Skeletal muscle tissue (tissue), 4 donors: ENCODE results near the gene WSCD2. TPM values are rescaled to one million over a fixed set of nuclear protein-coding genes. Genes with fewer than 3 reads are reported as not detected.

Experiments used
- H3K27ac ChIP-seq: one replicate; pipeline ENCODE4 v1.7.0; 2013; ENCODE audit warnings: mild to moderate bottlenecking, low read depth, low read length, inconsistent platforms
- H3K27me3 ChIP-seq, 3 donors: one replicate each; pipeline ENCODE4 v1.7.0; 2013; ENCODE audit warnings: low read length in 3 of 3; ENCODE audit not compliant: control insufficient read depth in 3 of 3, insufficient read depth in 3 of 3
- H3K36me3 ChIP-seq, 3 donors: one replicate each; pipeline ENCODE4 v1.7.0; 2013; ENCODE audit warnings: low read length in 3 of 3; ENCODE audit not compliant: control insufficient read depth in 3 of 3, insufficient read depth in 3 of 3
- H3K4me1 ChIP-seq, 3 donors: one replicate each; pipeline ENCODE4 v1.7.0; 2013; ENCODE audit warnings: low read length in 3 of 3, mild to moderate bottlenecking in 3 of 3; ENCODE audit not compliant: control insufficient read depth in 3 of 3, insufficient read depth in 3 of 3
- H3K4me3 ChIP-seq, 3 donors: one replicate each; pipeline ENCODE4 v1.7.0; 2013; ENCODE audit warnings: low read length in 3 of 3
- H3K9ac ChIP-seq, 3 donors: one replicate each; pipeline ENCODE4 v1.7.0; 2013; ENCODE audit warnings: low read length in 3 of 3, mild to moderate bottlenecking in 3 of 3, moderate library complexity in 2 of 3, low read depth in 1 of 3
- H3K9me3 ChIP-seq, 3 donors: one replicate each; pipeline ENCODE4 v1.7.0; 2013; ENCODE audit warnings: low read length in 3 of 3; ENCODE audit not compliant: control insufficient read depth in 3 of 3
- total RNA-seq: library from RNA; depleted of rRNA; stranded (reverse); fragments of >200 nt; gene quantifications from one replicate; pipeline ENCODE4 v1.2.3, GENCODE V29; 2014
- donor health status: Osteomylitis.

WSCD2 gene
- total RNA-seq, 1 donor from 2014 or later = 5.7 TPM

DNA sequence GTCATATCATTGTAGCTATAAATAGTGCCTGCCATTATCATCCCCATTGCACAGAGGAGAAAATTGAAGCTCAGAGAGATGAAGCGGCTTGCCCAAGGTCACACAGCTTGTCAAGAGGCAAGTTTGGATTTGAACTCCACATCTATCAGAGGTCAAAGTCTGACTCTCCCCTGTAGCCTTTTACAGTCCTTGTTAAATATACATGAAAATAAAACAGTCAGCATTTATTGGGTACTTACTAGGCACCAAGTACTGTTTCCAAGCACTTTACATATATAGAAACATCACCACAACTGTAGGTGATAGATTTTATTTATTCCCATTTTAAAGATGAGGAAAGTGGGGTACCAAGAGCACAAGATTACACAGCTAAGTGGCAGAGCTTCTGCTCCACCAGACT is 67.2 kb downstream of the WSCD2 start:
- H3K27me3 ChIP-seq = peaks cover 2 to 5% (median 2%) of the 10 kb centered on the region in 3 donors
- H3K36me3 ChIP-seq = no peaks in the 10 kb centered on the region
- no peak overlapping the region for H3K4me3 ChIP-seq
- H3K27ac ChIP-seq = no peak overlapping the region
- no peak overlapping the region for H3K9ac ChIP-seq
- H3K9me3 ChIP-seq = no peaks in the 10 kb centered on the region
- H3K4me1 ChIP-seq = peaks cover 0 to under 1% (median 0%) of the 10 kb centered on the region in 3 donors

DNA sequence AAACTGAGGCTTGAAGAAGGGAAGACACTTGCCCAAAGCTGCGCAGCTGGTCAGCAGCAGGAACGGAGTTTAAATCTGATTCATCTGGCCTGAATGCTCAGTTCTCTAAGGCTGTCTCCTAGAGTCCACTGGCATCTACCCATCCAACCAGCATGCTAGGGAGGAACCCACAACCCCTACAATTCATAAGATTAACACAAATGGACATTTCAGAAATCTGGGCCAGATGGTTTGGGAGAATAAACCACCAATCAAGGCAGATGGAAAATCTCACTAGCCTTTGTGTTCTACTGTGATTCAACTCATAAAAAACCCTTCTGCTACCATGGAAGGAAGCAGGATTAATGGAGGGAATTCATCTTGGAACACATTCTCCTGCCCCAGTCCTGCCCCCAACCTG is 67.8 kb downstream of the WSCD2 start:
- Histone ChIP-seq H3K4me3 (no peak overlapping the region), H3K27ac (no peak overlapping the region), H3K27me3 (peaks cover 0 to 6% (median 2%) of the 10 kb centered on the region in 3 donors), H3K9me3 (no peaks in the 10 kb centered on the region), H3K36me3 (no peaks in the 10 kb centered on the region), H3K9ac (no peak overlapping the region), H3K4me1 (no peaks in the 10 kb centered on the region)

DNA sequence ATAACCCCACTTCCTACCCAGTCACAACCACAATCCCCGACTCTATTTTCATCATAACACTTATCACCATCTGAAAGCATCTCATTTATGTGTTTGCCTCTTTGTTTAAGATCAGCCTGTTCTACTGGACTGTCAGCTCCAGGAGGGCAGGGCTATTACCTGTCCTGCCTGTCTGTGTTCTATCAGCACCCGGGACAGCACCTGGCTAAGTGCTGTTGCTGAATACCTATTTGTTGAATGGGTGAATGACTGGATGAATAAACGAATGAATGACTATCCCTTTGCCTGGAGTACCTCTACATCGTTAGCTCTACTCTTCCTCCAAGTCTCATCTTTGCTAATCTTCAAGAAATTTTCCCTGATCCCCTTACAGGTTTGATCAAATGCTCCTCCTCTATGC is 69.0 kb downstream of the WSCD2 start:
- H3K36me3 ChIP-seq = no peaks in the 10 kb centered on the region
- peaks cover 0 to 10% (median 2%) of the 10 kb centered on the region in 3 donors for H3K27me3 ChIP-seq
- no peaks in the 10 kb centered on the region for H3K9me3 ChIP-seq
- H3K4me3 ChIP-seq = no peak overlapping the region
- no peak overlapping the region for H3K9ac ChIP-seq
- no peak overlapping the region for H3K27ac ChIP-seq
- no peaks in the 10 kb centered on the region for H3K4me1 ChIP-seq

DNA sequence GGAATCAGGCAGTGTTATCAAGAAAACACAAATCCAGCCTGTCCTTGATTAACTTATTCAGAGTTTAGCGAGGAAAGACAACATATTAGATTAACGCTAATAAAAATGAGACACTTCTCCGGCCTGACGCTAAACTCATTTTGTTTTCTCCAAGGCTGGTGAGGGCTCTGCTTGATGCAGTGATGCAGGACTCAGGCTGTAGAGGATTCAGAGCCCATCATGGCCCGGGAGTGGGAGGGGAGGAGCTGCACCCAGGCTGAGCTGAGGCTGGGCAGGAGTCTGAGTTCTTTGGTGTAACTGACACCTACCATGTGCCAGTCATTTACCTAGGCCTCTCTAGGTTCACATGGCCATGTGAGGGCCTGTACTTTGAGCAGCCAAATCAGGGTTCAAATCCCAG is 70.0 kb downstream of the WSCD2 start:
- Histone ChIP-seq H3K4me1 (no peaks in the 10 kb centered on the region), H3K27me3 (peaks cover 0 to 10% (median 2%) of the 10 kb centered on the region in 3 donors), H3K36me3 (no peaks in the 10 kb centered on the region), H3K4me3 (no peak overlapping the region), H3K9me3 (peaks cover 0 to 4% (median 2%) of the 10 kb centered on the region in 3 donors), H3K9ac (no peak overlapping the region), H3K27ac (no peak overlapping the region)

DNA sequence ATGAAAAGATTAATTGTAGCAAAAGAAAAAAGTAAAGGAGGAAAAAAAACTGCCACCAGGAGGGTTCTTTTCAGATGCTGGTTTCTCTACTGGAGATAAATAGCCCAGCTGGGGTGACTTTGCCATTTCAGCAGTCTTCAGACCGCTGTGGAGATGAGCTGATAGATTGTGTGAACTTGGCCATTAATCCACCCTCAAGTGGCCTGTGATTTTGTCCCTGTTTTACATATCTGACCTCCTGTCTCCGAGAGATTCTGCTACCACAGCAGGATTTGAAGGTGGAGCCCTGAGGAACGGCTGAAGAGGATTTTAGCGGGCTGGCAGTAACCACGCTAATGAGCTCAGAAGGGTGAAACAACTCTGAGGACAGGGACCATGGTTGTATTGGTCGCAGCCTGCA is 72.7 kb downstream of the WSCD2 start:
- Histone ChIP-seq H3K27ac (no peak overlapping the region), H3K27me3 (peaks cover 0 to 7% (median 0%) of the 10 kb centered on the region in 3 donors), H3K9ac (no peak overlapping the region), H3K4me3 (no peak overlapping the region), H3K4me1 (no peaks in the 10 kb centered on the region), H3K36me3 (no peaks in the 10 kb centered on the region), H3K9me3 (peaks cover 0 to 4% (median 2%) of the 10 kb centered on the region in 3 donors)

DNA sequence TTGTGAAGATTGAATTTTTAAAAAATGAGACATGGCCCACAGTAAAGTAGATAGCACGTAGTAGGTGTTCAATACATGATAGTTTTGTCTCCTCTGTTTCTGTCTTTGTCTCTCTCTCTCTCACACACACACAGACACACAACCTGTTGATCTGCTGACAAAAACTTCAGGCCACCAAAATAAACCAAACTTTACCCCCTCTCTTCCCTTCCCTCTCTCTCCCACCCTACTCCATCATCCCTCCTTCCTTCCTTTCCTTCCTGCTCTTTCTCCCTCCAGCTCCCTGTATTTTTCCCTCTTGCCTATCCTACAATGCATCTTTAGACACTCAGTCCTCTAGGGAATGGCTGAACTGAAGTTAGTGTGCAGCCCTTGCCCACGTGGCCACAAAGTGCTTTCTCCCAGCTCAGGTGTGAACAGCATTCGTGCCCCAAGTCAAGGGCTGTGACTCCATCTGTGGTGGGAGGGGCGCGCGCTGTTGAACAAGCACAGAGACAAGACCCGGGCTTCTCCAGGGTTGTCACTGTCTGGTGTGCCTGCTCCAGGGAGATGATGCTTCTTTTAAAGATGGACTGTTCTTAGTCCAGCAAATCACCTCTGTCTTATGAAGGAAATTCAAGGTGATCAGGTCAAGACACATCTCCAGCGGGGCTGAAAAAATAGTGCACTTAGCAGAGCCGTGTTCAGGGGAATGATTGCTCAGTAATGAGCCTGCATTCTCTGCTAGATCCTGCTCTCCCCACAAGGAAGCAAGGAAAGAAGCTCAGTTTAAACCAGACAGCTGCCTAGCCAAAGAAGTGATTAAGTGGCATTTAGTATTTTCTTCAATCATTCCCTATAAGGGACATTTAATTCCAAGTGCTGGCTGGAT is 75.3 kb downstream of the WSCD2 start:
- Histone ChIP-seq H3K4me1 (no peaks in the 10 kb centered on the region), H3K27me3 (peaks cover 0 to 7% (median 0%) of the 10 kb centered on the region in 3 donors), H3K27ac (no peak overlapping the region), H3K9ac (no peak overlapping the region), H3K9me3 (peaks cover 0 to 4% (median 2%) of the 10 kb centered on the region in 3 donors), H3K4me3 (no peak overlapping the region), H3K36me3 (no peaks in the 10 kb centered on the region)

DNA sequence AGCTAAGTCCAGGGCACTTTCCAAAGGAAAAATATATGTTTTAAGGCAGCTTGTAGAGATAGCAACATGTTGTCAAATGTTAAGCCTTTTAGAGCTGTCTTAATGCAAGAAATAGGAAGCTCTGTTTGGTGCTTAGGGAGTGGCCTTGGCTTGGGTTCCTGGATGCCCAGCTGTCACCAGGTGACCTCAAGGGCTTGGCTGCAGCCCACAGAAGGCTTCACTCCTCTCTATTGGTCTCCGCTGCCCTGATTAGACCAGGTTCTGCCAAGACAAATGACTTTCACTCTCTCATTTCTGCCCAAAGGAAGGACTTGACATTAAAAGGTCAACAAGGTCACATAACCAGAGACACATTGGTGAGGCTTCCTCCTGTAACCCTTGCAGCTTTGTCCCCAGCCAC is 76.8 kb downstream of the WSCD2 start:
- Histone ChIP-seq H3K27me3 (peaks cover 0 to 14% (median 0%) of the 10 kb centered on the region in 3 donors), H3K36me3 (no peaks in the 10 kb centered on the region), H3K4me3 (no peak overlapping the region), H3K9me3 (peaks cover 0 to 4% (median 2%) of the 10 kb centered on the region in 3 donors), H3K9ac (no peak overlapping the region), H3K4me1 (no peaks in the 10 kb centered on the region), H3K27ac (no peak overlapping the region)

DNA sequence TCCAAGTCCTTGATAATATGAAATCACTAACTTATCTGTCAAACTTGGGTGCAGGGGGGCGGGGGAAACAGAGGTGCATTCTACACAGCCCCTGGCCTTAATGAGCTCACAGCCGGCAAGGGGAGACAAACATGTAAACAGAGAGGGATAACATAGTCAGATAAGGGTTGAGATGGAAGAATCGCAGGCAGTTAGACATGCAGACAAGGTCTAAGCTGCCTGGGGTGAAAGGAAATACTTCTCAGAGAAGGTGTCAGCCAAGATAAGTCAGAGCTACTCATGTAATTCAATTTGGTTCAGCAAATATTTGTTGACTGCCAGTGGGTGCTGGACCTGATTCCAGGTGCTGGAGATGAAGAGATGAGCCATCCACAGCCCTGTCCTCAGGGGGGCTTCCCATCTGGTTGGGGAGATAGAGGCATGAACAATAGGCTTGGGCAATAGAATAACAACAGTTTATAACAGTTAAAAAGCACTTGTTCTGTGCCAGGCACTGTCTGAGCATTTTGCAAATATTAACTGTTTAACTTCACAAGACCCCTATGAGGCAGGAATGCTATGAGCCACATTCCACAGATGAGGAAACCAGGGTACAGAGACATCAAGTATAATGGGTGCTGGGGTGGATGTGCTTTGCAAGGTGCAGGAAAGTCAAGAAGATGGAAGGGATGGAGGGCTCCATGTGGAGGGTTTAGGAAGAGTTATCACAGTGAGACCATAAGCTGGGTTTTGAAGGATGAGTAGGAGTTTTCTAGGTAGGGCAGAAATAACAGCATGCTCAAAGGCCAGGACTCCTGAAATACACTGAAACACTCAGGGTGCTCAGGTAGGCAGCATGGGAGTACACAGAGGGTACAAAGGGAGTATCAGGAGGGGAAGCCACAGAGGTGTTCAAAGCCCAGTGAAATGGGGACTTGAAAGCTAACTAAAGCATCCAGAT is 79.0 kb downstream of the WSCD2 start:
- Histone ChIP-seq H3K4me3 (no peak overlapping the region), H3K9ac (no peak overlapping the region), H3K27me3 (peaks cover 0 to 7% (median 2%) of the 10 kb centered on the region in 3 donors)

DNA sequence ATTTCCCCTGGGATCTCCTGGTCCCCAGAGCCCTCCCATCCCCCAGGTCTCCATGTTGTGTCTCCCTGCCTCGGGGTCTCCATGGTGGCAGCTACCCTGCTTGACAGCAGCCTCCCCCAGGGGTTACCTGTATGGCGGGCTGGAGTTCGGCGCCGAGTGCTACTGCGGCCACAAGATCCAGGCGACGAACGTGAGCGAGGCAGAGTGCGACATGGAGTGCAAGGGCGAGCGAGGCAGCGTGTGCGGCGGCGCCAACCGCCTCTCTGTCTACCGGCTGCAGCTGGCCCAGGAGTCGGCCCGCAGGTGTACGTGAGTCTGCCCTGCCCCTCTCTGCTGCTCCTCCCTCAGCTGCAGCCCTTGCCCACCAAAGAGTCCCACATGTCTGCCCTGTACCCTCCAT is 80.9 kb downstream of the WSCD2 start:
- Histone ChIP-seq H3K9me3 (no peaks in the 10 kb centered on the region), H3K9ac (no peak overlapping the region), H3K36me3 (no peaks in the 10 kb centered on the region), H3K4me3 (no peak overlapping the region), H3K27me3 (peaks cover 0 to 7% (median 2%) of the 10 kb centered on the region in 3 donors), H3K4me1 (no peaks in the 10 kb centered on the region), H3K27ac (no peak overlapping the region)

More for the DNA sequence above, 79.0 kb downstream of the WSCD2 start:
- no peaks in the 10 kb centered on the region for H3K36me3 ChIP-seq
- no peak overlapping the region for H3K27ac ChIP-seq
- H3K4me1 ChIP-seq = no peaks in the 10 kb centered on the region
- peaks cover 0 to 4% (median 2%) of the 10 kb centered on the region in 3 donors for H3K9me3 ChIP-seq
